ENCODE results near the gene BRICD5.
"Not testable (repeated sequence)": the region's sequence is repeated elsewhere in the genome, so short reads cannot be mapped to it uniquely, and the experiment has no call there.

BRICD5 gene

GRCh38 chr16:2210386-2211365, at the start of gene BRICD5 (continued):
- TF ChIP-seq ZNF223 (tag by site-specific recombination; IDR thresholded peaks at IDR 0.05) (no peak), GLIS2 (tag by site-specific recombination; IDR thresholded peaks at IDR 0.05) (peak; percentile 23; the same call in 1 of the 2 replicates), ZNF121 (tag by site-specific recombination; IDR thresholded peaks at IDR 0.05) (no peak), EGR2 (tag by site-specific recombination; IDR thresholded peaks at IDR 0.05; ENCODE audit: low read depth) (0 out of 2 replicates have a peak, but pooled peaks have one; percentile 6), ZSCAN4 (tag by site-specific recombination; IDR thresholded peaks at IDR 0.05) (no peak), ZNF473 (tag by site-specific recombination; IDR thresholded peaks at IDR 0.05) (no peak), HIC1 (tag by site-specific recombination; IDR thresholded peaks at IDR 0.05) (no peak), ZNF600 (tag by site-specific recombination; IDR thresholded peaks at IDR 0.05) (0 out of 2 replicates have a peak, but pooled peaks have one; percentile 30), ZFP41 (tag by site-specific recombination; IDR thresholded peaks at IDR 0.05; ENCODE audit: borderline replicate concordance) (no peak), ZNF26 (tag by site-specific recombination; IDR thresholded peaks at IDR 0.05) (no peak)

- no peak overlapping the region for H3K27ac ChIP-seq (ENCODE audit: extremely low read depth, low read depth, low read length)
- TF ChIP-seq ZNF792 (tag by site-specific recombination; IDR thresholded peaks at IDR 0.05): no peak
- no peak for TF ChIP-seq ZNF248 (tag by site-specific recombination; IDR thresholded peaks at IDR 0.05)
- no peak for TF ChIP-seq ZNF521 (tag by site-specific recombination; IDR thresholded peaks at IDR 0.05)
- no peaks in the 10 kb centered on the region for H3K9me3 ChIP-seq (ENCODE audit: control insufficient read depth, insufficient read depth, low read depth, low read length)
- peaks cover 63 to 100% of the 10 kb centered on the region in 2 experiments for H3K36me3 ChIP-seq (ENCODE audit: control insufficient read depth in 2 of 2, insufficient read depth in 1 of 2, low read length in 2 of 2)
- H3K4me1 ChIP-seq (ENCODE audit: control insufficient read depth, insufficient read depth, low read length): 0 out of 2 replicates have a peak, but pooled peaks cover 2% of the 10 kb centered on the region
- H3K4me3 ChIP-seq (ENCODE audit: low read depth, low read length): no peak overlapping the region
- CTCF ChIA-PET: no interaction called here
- POLR2A ChIA-PET: interaction anchor here (1.0 to 1.2 kb wide), 2 partner anchors 9 kb away, joined by 4 to 6 read pairs; partner anchors contain the start of gene ECI1
Observed at GRCh38 chr16:2260250-2260649, 49.6 kb upstream of the BRICD5 start.

- H3K27ac ChIP-seq (ENCODE audit: extremely low read depth, low read depth, low read length); H3K9me3 ChIP-seq (ENCODE audit: control insufficient read depth, insufficient read depth, low read depth, low read length); H3K4me3 ChIP-seq (ENCODE audit: low read depth, low read length); H3K4me1 ChIP-seq (ENCODE audit: control insufficient read depth, insufficient read depth, low read length): not testable (repeated sequence)
- peaks cover 69 to 100% of the 10 kb centered on the region in 2 experiments for H3K36me3 ChIP-seq (ENCODE audit: control insufficient read depth in 2 of 2, insufficient read depth in 1 of 2, low read length in 2 of 2)
- POLR2A ChIA-PET: interaction anchor here (0.7 to 1.3 kb wide), 3 partner anchors 10 to 103 kb away, joined by 3 read pairs; partner anchors contain the start of gene TRAF7
- CTCF ChIA-PET: interaction anchor here (0.6 to 1.0 kb wide), 2 partner anchors 243 to 1806 kb away, joined by 3 to 4 read pairs; no protein-coding TSS in a partner anchor
- TF ChIP-seq EGR2 (tag by site-specific recombination; IDR thresholded peaks at IDR 0.05; ENCODE audit: low read depth) (peak; percentile 51), ZFHX2 (tag by site-specific recombination; conservative IDR thresholded peaks at IDR 0.05) (peak; percentile 50; the same call in 1 of the 2 replicates)
Observed at GRCh38 chr16:2258530-2258929, 47.9 kb upstream of the BRICD5 start.
